Measurements from ENCODE around the gene PTPRZ1. TPM values are rescaled to one million over a fixed set of nuclear protein-coding genes. Genes with fewer than 3 reads are reported as not detected.

PTPRZ1 gene
- 10 to 100 TPM; 18.0 to 57.4 TPM for total RNA-seq
- polyA plus RNA-seq (2013, experiment 1 of 2): 111 TPM
- polyA plus RNA-seq (2013, experiment 2 of 2): 96.9 TPM
- long read RNA-seq, experiment 1, partial matches to known transcripts: 1 of 4 reads
- long read RNA-seq, experiment 1, other reads (novel, unspliced or antisense): 2 of 4 reads
- long read RNA-seq, experiment 2, partial matches to known transcripts: 1 of 4 reads
- long read RNA-seq, experiment 2, other reads (novel, unspliced or antisense): 3 of 4 reads
- long read RNA-seq, experiment 3, full-length matches to known transcripts: 6 of 38 reads
- long read RNA-seq, experiment 3, partial matches to known transcripts: 16 of 38 reads
- long read RNA-seq, experiment 3, other reads (novel, unspliced or antisense): 16 of 38 reads
- long read RNA-seq, experiment 4: 0 reads

GRCh38 chr7:121872831-121873288 lies at the start of gene PTPRZ1:
Gene PTPRZ1 (plus strand): TSS chr7:121873161. CDS start chr7:121873500, 339 bp downstream.
- peaks cover 23% of the 10 kb centered on the region for H3K27me3 Mint-ChIP-seq (ENCODE audit: insufficient read depth)
- H3K4me1 Mint-ChIP-seq: peaks cover 9% of the 10 kb centered on the region
- H3K4me3 ChIP-seq (ENCODE audit: low read length): peak within 1 kb of the TSS; percentile 92
- peak within 1 kb of the TSS; percentile 83 for H3K27ac Mint-ChIP-seq
- no peak for TF ChIP-seq CTCF (conservative IDR thresholded peaks at IDR 0.05)
- no peaks in the 10 kb centered on the region for H3K4me1 ChIP-seq (ENCODE audit: control insufficient read depth, insufficient read depth, low read length)
- peak within 1 kb of the TSS; percentile 45 for H3K9ac ChIP-seq (ENCODE audit: extremely low read depth, low read length, poor library complexity, severe bottlenecking)
- DNase-seq: peak; percentile 91
- H3K36me3 ChIP-seq (ENCODE audit: control insufficient read depth, insufficient read depth, low read length): no peaks in the 10 kb centered on the region
- H3K27ac ChIP-seq (ENCODE audit: low read depth, low read length): peak within 1 kb of the TSS; percentile 90
- peaks cover 55% of the 10 kb centered on the region for H3K27me3 ChIP-seq (ENCODE audit: control insufficient read depth, insufficient read depth, low read length, poor library complexity, severe bottlenecking)
- H3K9me3 Mint-ChIP-seq: no peaks in the 10 kb centered on the region
- H3K36me3 Mint-ChIP-seq (ENCODE audit: low read depth): peaks cover 3% of the 10 kb centered on the region
- peak within 1 kb of the TSS; percentile 85 for H3K4me3 Mint-ChIP-seq
- H3K9me3 ChIP-seq (ENCODE audit: control insufficient read depth, low read length): no peaks in the 10 kb centered on the region
- 0 to 1% methylated on average over 2 to 49 of the region's 49 CpGs for WGBS, 2 experiments (ENCODE audit: insufficient coverage in 1 of 2, insufficient read length in 1 of 2)

GRCh38 chr7:121824276-121824675 lies 48.7 kb upstream of the PTPRZ1 start:
- Mint-ChIP-seq H3K27ac (no peak overlapping the region), H3K4me1 (peaks cover 29% of the 10 kb centered on the region), H3K36me3 (ENCODE audit: low read depth) (no peaks in the 10 kb centered on the region), H3K4me3 (no peak overlapping the region), H3K27me3 (ENCODE audit: insufficient read depth) (peaks cover 10% of the 10 kb centered on the region), H3K9me3 (no peaks in the 10 kb centered on the region)
- Histone ChIP-seq H3K9ac (ENCODE audit: extremely low read depth, low read length, poor library complexity, severe bottlenecking) (no peak overlapping the region), H3K4me3 (ENCODE audit: low read length) (no peak overlapping the region), H3K4me1 (ENCODE audit: control insufficient read depth, insufficient read depth, low read length) (peaks cover 6% of the 10 kb centered on the region), H3K27me3 (ENCODE audit: control insufficient read depth, insufficient read depth, low read length, poor library complexity, severe bottlenecking) (peaks cover 24% of the 10 kb centered on the region), H3K36me3 (ENCODE audit: control insufficient read depth, insufficient read depth, low read length) (no peaks in the 10 kb centered on the region), H3K27ac (ENCODE audit: low read depth, low read length) (no peak overlapping the region), H3K9me3 (ENCODE audit: control insufficient read depth, low read length) (no peaks in the 10 kb centered on the region)
- DNase-seq: no peak
- WGBS, 2 experiments (ENCODE audit: insufficient coverage in 1 of 2, insufficient read length in 1 of 2): 100% methylated on average over 1 of the region's 1 CpG; no CpG with 5 or more reads in 1 of the 2 experiments
- no peak for TF ChIP-seq CTCF (conservative IDR thresholded peaks at IDR 0.05)

- peaks cover 10% of the 10 kb centered on the region for H3K27me3 ChIP-seq (ENCODE audit: control insufficient read depth, insufficient read depth, low read length, poor library complexity, severe bottlenecking)
- Mint-ChIP-seq H3K36me3 (ENCODE audit: low read depth) (no peaks in the 10 kb centered on the region), H3K4me1 (peaks cover 11% of the 10 kb centered on the region), H3K9me3 (no peaks in the 10 kb centered on the region), H3K27ac (no peak overlapping the region), H3K4me3 (no peak overlapping the region), H3K27me3 (ENCODE audit: insufficient read depth) (peaks cover 4% of the 10 kb centered on the region)
- H3K9ac ChIP-seq (ENCODE audit: extremely low read depth, low read length, poor library complexity, severe bottlenecking): no peak overlapping the region
- H3K4me3 ChIP-seq (ENCODE audit: low read length): no peak overlapping the region
- peaks cover under 1% of the 10 kb centered on the region for H3K4me1 ChIP-seq (ENCODE audit: control insufficient read depth, insufficient read depth, low read length)
- no peaks in the 10 kb centered on the region for H3K9me3 ChIP-seq (ENCODE audit: control insufficient read depth, low read length)
- WGBS, 2 experiments (ENCODE audit: insufficient coverage in 1 of 2, insufficient read length in 1 of 2): 93 to 98% methylated on average over 3 of the region's 3 CpGs
- DNase-seq: no peak
- TF ChIP-seq CTCF (conservative IDR thresholded peaks at IDR 0.05): no peak
- H3K36me3 ChIP-seq (ENCODE audit: control insufficient read depth, insufficient read depth, low read length): no peaks in the 10 kb centered on the region
- H3K27ac ChIP-seq (ENCODE audit: low read depth, low read length): no peak overlapping the region
Observed at GRCh38 chr7:121831351-121831750, 41.6 kb upstream of the PTPRZ1 start.
